OCI-LY3 (cell line): ENCODE measurements around the gene ISG20L2.

Experiments used
- EZH2phosphoT487 ChIP-seq: fragments of 200-600 bp; shearing (Covaris generic); IDR thresholded peaks from 2 replicates; pipeline ENCODE4 v1.6.1; 2018; ENCODE audit warnings: antibody characterized with exemption, mixed run types, low read depth
- TF ChIP-seq, protein P1 (sequence below): fragments of 200-600, 300-600 bp; sonication (generic); IDR thresholded peaks from 2 replicates; pipeline ENCODE4 v1.5.1; 2014; ENCODE audit warnings: antibody characterized with exemption, low read length, low read depth

DNA sequence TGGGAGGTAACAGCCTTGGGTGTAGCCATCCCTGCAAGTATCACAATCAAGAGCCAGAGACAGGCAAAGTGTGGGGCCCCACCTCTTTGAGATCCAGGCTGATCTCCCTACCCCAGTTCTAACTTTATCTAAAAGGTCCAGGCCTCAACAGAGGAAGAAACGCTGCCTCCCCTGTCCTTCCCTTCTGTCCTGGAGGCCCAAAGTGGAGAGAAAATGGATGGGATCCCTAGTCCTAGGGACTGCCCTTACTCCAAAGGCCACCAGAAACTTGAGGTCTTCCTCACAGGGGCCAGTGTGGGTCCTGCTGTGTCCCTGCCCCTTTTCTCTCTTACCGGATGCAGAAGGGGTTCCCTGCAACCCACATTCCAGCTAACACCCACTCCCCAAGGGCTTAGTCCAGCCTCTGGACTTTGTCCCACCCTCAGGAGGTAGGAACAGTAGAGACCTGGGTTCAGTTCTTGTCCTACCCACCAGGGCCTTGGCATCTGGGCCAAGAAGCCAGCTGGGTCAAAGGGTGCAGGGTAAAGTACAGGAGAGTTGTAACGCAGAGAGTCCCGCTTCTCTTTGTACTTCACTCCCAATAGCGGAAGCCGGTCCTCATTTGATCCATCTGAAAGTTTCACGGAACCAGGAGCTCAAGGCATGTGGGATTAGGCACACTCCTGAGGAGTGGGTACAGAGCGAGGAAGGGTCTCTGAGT is 21.0 kb upstream of the ISG20L2 start:
- TF ChIP-seq, protein P1, sequence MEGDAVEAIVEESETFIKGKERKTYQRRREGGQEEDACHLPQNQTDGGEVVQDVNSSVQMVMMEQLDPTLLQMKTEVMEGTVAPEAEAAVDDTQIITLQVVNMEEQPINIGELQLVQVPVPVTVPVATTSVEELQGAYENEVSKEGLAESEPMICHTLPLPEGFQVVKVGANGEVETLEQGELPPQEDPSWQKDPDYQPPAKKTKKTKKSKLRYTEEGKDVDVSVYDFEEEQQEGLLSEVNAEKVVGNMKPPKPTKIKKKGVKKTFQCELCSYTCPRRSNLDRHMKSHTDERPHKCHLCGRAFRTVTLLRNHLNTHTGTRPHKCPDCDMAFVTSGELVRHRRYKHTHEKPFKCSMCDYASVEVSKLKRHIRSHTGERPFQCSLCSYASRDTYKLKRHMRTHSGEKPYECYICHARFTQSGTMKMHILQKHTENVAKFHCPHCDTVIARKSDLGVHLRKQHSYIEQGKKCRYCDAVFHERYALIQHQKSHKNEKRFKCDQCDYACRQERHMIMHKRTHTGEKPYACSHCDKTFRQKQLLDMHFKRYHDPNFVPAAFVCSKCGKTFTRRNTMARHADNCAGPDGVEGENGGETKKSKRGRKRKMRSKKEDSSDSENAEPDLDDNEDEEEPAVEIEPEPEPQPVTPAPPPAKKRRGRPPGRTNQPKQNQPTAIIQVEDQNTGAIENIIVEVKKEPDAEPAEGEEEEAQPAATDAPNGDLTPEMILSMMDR = no peak
- no peak for TF ChIP-seq EZH2phosphoT487
